ENCODE results near the gene FRY.

GRCh38 chr13:32023096-32023495 lies 8.5 kb upstream of the FRY start:
- TF ChIP-seq, protein P1, sequence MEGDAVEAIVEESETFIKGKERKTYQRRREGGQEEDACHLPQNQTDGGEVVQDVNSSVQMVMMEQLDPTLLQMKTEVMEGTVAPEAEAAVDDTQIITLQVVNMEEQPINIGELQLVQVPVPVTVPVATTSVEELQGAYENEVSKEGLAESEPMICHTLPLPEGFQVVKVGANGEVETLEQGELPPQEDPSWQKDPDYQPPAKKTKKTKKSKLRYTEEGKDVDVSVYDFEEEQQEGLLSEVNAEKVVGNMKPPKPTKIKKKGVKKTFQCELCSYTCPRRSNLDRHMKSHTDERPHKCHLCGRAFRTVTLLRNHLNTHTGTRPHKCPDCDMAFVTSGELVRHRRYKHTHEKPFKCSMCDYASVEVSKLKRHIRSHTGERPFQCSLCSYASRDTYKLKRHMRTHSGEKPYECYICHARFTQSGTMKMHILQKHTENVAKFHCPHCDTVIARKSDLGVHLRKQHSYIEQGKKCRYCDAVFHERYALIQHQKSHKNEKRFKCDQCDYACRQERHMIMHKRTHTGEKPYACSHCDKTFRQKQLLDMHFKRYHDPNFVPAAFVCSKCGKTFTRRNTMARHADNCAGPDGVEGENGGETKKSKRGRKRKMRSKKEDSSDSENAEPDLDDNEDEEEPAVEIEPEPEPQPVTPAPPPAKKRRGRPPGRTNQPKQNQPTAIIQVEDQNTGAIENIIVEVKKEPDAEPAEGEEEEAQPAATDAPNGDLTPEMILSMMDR (IDR thresholded peaks at IDR 0.05; ENCODE audit: low read depth, low read length, missing input control): no peak
- TF ChIP-seq YY1 (IDR thresholded peaks at IDR 0.05) (no peak), TAF1 (conservative IDR thresholded peaks at IDR 0.05) (no peak), RAD21 (IDR thresholded peaks at IDR 0.05) (no peak), MAX (IDR thresholded peaks at IDR 0.05) (no peak), REST (IDR thresholded peaks at IDR 0.05) (no peak), EGR1 (IDR thresholded peaks at IDR 0.05; ENCODE audit: low read depth in 2 of 2) (no peak), SP1 (IDR thresholded peaks at IDR 0.05) (no peak)
- TF ChIP-seq, protein P2, sequence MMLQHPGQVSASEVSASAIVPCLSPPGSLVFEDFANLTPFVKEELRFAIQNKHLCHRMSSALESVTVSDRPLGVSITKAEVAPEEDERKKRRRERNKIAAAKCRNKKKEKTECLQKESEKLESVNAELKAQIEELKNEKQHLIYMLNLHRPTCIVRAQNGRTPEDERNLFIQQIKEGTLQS (IDR thresholded peaks at IDR 0.05): no peak
